22Rv1 (cell line): ENCODE results near the gene KRT73.

Experiments
- CTCF ChIP-seq: fragments of 450-650 bp; IDR thresholded peaks from 2 replicates; pipeline ENCODE4 v1.5.1; 2017; ENCODE audit warnings: mild to moderate bottlenecking
- ZFX ChIP-seq: fragments of 450-650 bp; IDR thresholded peaks from 2 replicates; pipeline ENCODE4 v1.6.1; 2017; ENCODE audit warnings: antibody characterized with exemption, borderline replicate concordance

DNA sequence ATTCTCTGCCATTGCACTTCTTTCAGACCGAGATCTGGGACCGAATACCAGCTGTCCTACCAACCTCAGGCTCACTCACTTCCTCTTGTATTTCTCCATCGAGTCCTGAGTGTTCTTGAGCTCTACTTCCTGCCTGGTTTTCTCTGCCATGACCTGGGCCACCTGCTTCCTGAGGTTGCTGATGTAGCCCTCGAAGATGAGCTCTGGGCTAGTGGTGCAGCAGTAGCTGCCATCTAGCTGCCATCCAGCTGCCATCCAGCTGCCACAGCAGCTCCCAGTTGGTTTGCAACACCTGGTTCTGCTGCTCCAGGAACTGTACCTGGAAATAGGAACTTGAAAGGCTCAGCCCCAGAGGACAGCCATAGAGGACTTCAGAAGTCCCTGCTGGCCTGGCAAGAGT, 15.0 kb upstream of the KRT73 start:
- TF ChIP-seq CTCF (no peak), ZFX (no peak)
